CD8-positive, alpha-beta memory T cell (primary cell): ENCODE data around the gene SPRR5. TPM values are rescaled to one million over a fixed set of nuclear protein-coding genes. Genes with fewer than 3 reads are reported as not detected.

ENCODE experiments used
- CTCF ChIA-PET: fragments of 350-600 bp; sonication (Branson Sonifier 250); formaldehyde crosslinking; loops from one replicate; lab custom pipeline; 2021; ENCODE audit warnings: antibody characterized with exemption; lab: Charles Lee
- POLR2A ChIA-PET: fragments of 350-600 bp; sonication (Branson Sonifier 250); formaldehyde crosslinking; loops from one replicate; lab custom pipeline; 2021; ENCODE audit warnings: antibody characterized with exemption; lab: Charles Lee
- DNase-seq, 5 donors: peaks; one replicate each; pipeline versions ENCODE4 v3.0.0 to v3.0.0-alpha.2; 2020 to 2022; ENCODE audit warnings: mixed read lengths in 1 of 5
- H3K27ac ChIP-seq: one replicate; pipeline ENCODE4 v1.7.0; 2013; ENCODE audit warnings: low read depth, mild to moderate bottlenecking, low read length, moderate library complexity
- H3K27me3 ChIP-seq: 2 replicates; pipeline ENCODE4 v1.7.0; 2013; ENCODE audit warnings: low read length, mild to moderate bottlenecking; ENCODE audit not compliant: insufficient read depth, poor library complexity, severe bottlenecking
- H3K36me3 ChIP-seq: 2 replicates; pipeline ENCODE4 v1.7.0; 2013; ENCODE audit warnings: mild to moderate bottlenecking, low read length, moderate library complexity; ENCODE audit not compliant: insufficient read depth
- H3K4me1 ChIP-seq: 2 replicates; pipeline ENCODE4 v1.7.0; 2013; ENCODE audit warnings: mild to moderate bottlenecking, low read length, moderate library complexity; ENCODE audit not compliant: insufficient read depth
- H3K4me3 ChIP-seq: 2 replicates; pipeline ENCODE4 v1.7.0; 2013; ENCODE audit warnings: mild to moderate bottlenecking, low read length
- H3K9me3 ChIP-seq: 2 replicates; pipeline ENCODE4 v1.7.0; 2013; ENCODE audit warnings: mild to moderate bottlenecking, low read length
- H3K27ac Mint-ChIP-seq, 8 donors: one replicate each; pipeline ENCODE4 v1.8.0; 2020 to 2021; ENCODE audit warnings: mixed read lengths in 8 of 8, mild to moderate bottlenecking in 6 of 8, inconsistent platforms in 3 of 8, moderate library complexity in 3 of 8
- H3K27me3 Mint-ChIP-seq, 2 donors: one replicate each; pipeline ENCODE4 v1.8.0; 2020 to 2021; ENCODE audit warnings: mixed read lengths in 2 of 2, mild to moderate bottlenecking in 1 of 2, moderate library complexity in 1 of 2
- H3K36me3 Mint-ChIP-seq, 3 donors: one replicate each; pipeline ENCODE4 v1.8.0; 2020 to 2021; ENCODE audit warnings: mixed read lengths in 3 of 3, inconsistent platforms in 1 of 3, mild to moderate bottlenecking in 1 of 3
- H3K4me1 Mint-ChIP-seq, 3 donors: one replicate each; pipeline ENCODE4 v1.8.0; 2020 to 2021; ENCODE audit warnings: mixed read lengths in 3 of 3, inconsistent platforms in 1 of 3, mild to moderate bottlenecking in 1 of 3
- H3K4me3 Mint-ChIP-seq, 7 donors: one replicate each; pipeline ENCODE4 v1.8.0; 2020 to 2021; ENCODE audit warnings: mixed read lengths in 7 of 7, mild to moderate bottlenecking in 6 of 7, moderate library complexity in 4 of 7, inconsistent platforms in 2 of 7
- H3K9me3 Mint-ChIP-seq, 5 donors: one replicate each; pipeline ENCODE4 v1.8.0; 2020 to 2022; ENCODE audit warnings: mixed read lengths in 5 of 5, mild to moderate bottlenecking in 3 of 5, moderate library complexity in 2 of 5, inconsistent platforms in 1 of 5
- polyA plus RNA-seq: library from polyadenylated mRNA; unstranded; fragments of 300-500 nt; fragmentation: Illumina TruSeq; gene quantifications from one replicate; pipeline ENCODE4 v1.2.3, GENCODE V29; 2021
- total RNA-seq, 2 experiments: library from RNA; stranded (reverse); gene quantifications; one replicate each; pipeline ENCODE4 v1.2.3, GENCODE V29; 2021

The SPRR5 gene
- total RNA-seq, result not detected
- not detected for polyA plus RNA-seq

DNA sequence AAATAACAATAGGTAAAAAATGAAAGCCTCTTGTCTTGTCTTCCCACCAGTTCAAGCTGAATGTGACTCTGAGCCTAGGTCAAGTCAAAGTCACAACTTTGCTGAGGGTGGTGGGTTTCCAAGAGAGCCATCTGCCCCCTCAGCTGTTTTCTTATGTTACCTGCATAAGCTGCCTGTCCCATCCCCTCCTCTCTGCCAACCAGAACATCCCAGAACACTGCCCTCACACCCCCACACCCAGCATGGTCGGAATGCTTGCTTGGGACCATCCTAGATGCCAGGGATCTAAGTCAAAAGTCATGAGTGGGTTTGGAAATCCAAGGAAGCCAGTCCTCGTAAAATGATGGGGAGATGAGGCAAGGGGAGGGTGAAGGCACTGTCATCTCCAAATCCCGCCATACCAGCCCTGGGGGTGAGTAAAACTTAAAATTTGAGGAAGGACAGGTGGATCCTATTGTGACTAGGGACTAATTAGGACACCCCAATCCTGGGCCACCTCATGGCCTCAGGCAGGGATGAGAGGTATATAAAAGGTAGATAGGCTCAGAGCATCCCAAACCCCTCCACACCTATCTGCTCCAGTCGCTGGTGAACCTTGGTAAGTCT, at the start of gene SPRR5:
TSS of gene SPRR5 (plus strand) at position 556 of the 606 bp plus-strand sequence. CDS start 1,349 bp downstream, outside the sequence.
- Histone ChIP-seq H3K4me1 (no peaks in the 10 kb centered on the region), H3K9me3 (no peaks in the 10 kb centered on the region), H3K27me3 (no peaks in the 10 kb centered on the region), H3K4me3 (no peak within 1 kb of the TSS), H3K36me3 (no peaks in the 10 kb centered on the region), H3K27ac (no peak within 1 kb of the TSS)
- POLR2A ChIA-PET, result no interaction called here
- H3K27ac Mint-ChIP-seq, result no peak within 1 kb of the TSS
- no peaks in the 10 kb centered on the region for H3K36me3 Mint-ChIP-seq
- CTCF ChIA-PET, result no interaction called here
- H3K4me3 Mint-ChIP-seq, result no peak within 1 kb of the TSS
- DNase-seq, result no peak
- no peaks in the 10 kb centered on the region for H3K4me1 Mint-ChIP-seq
- no peaks in the 10 kb centered on the region for H3K9me3 Mint-ChIP-seq
- peaks cover 10 to 19% of the 10 kb centered on the region in 2 donors for H3K27me3 Mint-ChIP-seq

DNA sequence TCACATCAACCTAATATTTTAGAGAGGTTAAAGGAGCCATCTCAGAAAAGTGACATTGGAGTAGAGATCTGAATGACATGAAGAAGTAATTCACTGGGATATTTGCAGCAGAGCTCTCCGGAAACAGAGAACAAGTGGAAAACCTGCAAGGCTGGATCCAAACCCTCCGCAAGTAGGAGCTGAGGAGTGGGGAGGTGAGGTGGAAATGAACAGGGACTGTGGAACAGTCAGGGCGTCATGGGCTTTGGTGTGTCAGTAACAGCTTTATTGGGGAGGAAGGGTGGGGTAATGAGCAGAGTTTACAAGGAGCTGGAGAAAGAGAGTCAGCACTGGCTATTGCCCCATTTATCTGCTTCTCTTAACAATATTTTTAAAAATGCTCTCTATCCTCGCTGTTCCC, 48.0 kb upstream of the SPRR5 start:
- no peaks in the 10 kb centered on the region for H3K4me1 ChIP-seq
- H3K4me3 Mint-ChIP-seq, result no peak overlapping the region
- peak overlapping the region in 1 of 8 donors; percentile 72 for H3K27ac Mint-ChIP-seq
- H3K27me3 ChIP-seq, result no peaks in the 10 kb centered on the region
- H3K27me3 Mint-ChIP-seq, result peaks cover 15 to 65% of the 10 kb centered on the region in 2 donors
- H3K36me3 Mint-ChIP-seq, result no peaks in the 10 kb centered on the region
- no peak overlapping the region for H3K4me3 ChIP-seq
- ChIA-PET POLR2A (no interaction called here), CTCF (no interaction called here)
- no peak overlapping the region for H3K27ac ChIP-seq
- H3K36me3 ChIP-seq, result no peaks in the 10 kb centered on the region
- no peak for DNase-seq
- peaks cover 0 to 3% (median 0%) of the 10 kb centered on the region in 5 donors for H3K9me3 Mint-ChIP-seq
- no peaks in the 10 kb centered on the region for H3K9me3 ChIP-seq
- no peaks in the 10 kb centered on the region for H3K4me1 Mint-ChIP-seq

GRCh38 chr1:152899883-152900282, 47.1 kb upstream of the SPRR5 start:
- Histone ChIP-seq H3K9me3 (no peaks in the 10 kb centered on the region), H3K36me3 (no peaks in the 10 kb centered on the region), H3K4me3 (no peak overlapping the region), H3K27ac (no peak overlapping the region), H3K4me1 (no peaks in the 10 kb centered on the region), H3K27me3 (no peaks in the 10 kb centered on the region)
- ChIA-PET POLR2A (no interaction called here), CTCF (no interaction called here)
- H3K27ac Mint-ChIP-seq, result no peak overlapping the region
- H3K27me3 Mint-ChIP-seq, result peaks cover 15 to 61% of the 10 kb centered on the region in 2 donors
- no peaks in the 10 kb centered on the region for H3K9me3 Mint-ChIP-seq
- H3K4me1 Mint-ChIP-seq, result no peaks in the 10 kb centered on the region
- H3K4me3 Mint-ChIP-seq, result no peak overlapping the region
- no peaks in the 10 kb centered on the region for H3K36me3 Mint-ChIP-seq
- DNase-seq, result no peak

DNA sequence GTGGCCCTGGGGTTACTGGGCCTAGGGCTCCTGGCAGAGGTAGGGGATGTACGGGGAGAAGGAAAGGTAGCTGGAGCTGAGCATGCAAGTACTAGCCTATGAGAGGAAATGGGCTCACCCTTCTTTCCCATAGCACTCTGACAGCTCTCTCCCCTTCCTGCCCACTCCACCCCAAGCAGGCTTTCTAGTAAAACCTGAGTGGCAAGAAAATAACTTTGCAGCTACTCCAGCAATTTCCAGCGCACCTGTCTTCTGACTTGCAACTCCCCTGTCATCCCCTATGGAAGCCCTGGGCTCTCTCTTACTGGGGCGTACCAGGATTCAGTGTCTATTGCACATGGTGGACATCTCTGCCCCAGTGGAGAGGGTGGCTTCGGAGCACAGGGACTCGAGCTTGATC, 45.4 kb upstream of the SPRR5 start:
- POLR2A ChIA-PET, result no interaction called here
- no peaks in the 10 kb centered on the region for H3K4me1 Mint-ChIP-seq
- DNase-seq, result no peak

GRCh38 chr1:152902636-152903035, 44.4 kb upstream of the SPRR5 start:
- Mint-ChIP-seq H3K27ac (no peak overlapping the region), H3K4me1 (no peaks in the 10 kb centered on the region), H3K9me3 (no peaks in the 10 kb centered on the region), H3K36me3 (no peaks in the 10 kb centered on the region), H3K4me3 (no peak overlapping the region), H3K27me3 (peaks cover 9 to 55% of the 10 kb centered on the region in 2 donors)
- Histone ChIP-seq H3K4me3 (no peak overlapping the region), H3K27ac (no peak overlapping the region), H3K9me3 (no peaks in the 10 kb centered on the region), H3K4me1 (no peaks in the 10 kb centered on the region), H3K36me3 (no peaks in the 10 kb centered on the region), H3K27me3 (peaks cover 3% of the 10 kb centered on the region)
- no peak for DNase-seq
- POLR2A ChIA-PET, result no interaction called here
- CTCF ChIA-PET, result no interaction called here

More for the DNA sequence above, 45.4 kb upstream of the SPRR5 start:
- no peaks in the 10 kb centered on the region for H3K27me3 ChIP-seq
- peaks cover 14 to 59% of the 10 kb centered on the region in 2 donors for H3K27me3 Mint-ChIP-seq
- no peak overlapping the region for H3K27ac Mint-ChIP-seq
- no peak overlapping the region for H3K27ac ChIP-seq
- no peaks in the 10 kb centered on the region for H3K36me3 Mint-ChIP-seq
- CTCF ChIA-PET, result no interaction called here
- H3K36me3 ChIP-seq, result no peaks in the 10 kb centered on the region
- no peak overlapping the region for H3K4me3 ChIP-seq
- H3K9me3 Mint-ChIP-seq, result no peaks in the 10 kb centered on the region
- no peaks in the 10 kb centered on the region for H3K9me3 ChIP-seq
- no peak overlapping the region for H3K4me3 Mint-ChIP-seq
- no peaks in the 10 kb centered on the region for H3K4me1 ChIP-seq

GRCh38 chr1:152904688-152905440, 42.1 kb upstream of the SPRR5 start:
- Mint-ChIP-seq H3K27ac (peak overlapping the region in 2 of 8 donors; percentile 62 to 70), H3K9me3 (no peaks in the 10 kb centered on the region), H3K36me3 (no peaks in the 10 kb centered on the region), H3K27me3 (peaks cover 22 to 65% of the 10 kb centered on the region in 2 donors), H3K4me3 (no peak overlapping the region), H3K4me1 (no peaks in the 10 kb centered on the region)
- Histone ChIP-seq H3K27ac (no peak overlapping the region), H3K9me3 (no peaks in the 10 kb centered on the region), H3K4me3 (no peak overlapping the region), H3K4me1 (no peaks in the 10 kb centered on the region), H3K36me3 (no peaks in the 10 kb centered on the region), H3K27me3 (peaks cover 3% of the 10 kb centered on the region)
- POLR2A ChIA-PET, result no interaction called here
- DNase-seq, result no peak
- CTCF ChIA-PET, result no interaction called here

DNA sequence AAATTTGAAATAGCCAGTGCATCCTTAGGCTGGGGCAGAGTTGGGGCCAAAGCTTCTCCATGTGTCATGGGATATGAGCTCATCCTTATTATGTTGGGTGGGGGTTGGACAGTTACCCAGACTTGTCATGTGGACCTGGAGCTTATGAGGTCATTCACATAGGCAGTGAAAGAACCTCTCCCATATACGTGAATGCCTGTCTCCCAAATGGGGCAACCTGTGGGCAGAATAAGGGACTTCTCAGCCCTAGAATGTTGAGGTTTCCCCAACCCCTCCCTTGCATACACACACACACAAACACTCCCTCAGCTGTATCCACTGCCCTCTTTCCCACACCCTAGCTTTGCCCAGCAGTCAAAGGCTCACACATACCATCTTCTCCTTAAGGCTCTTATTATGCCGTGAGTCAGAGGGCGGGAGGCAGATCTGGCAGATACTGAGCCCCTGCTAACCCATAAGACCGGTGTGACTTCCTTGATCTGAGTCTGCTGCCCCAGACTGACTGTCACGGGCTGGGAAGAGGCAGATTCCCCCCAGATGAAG, 40.9 kb upstream of the SPRR5 start:
- Mint-ChIP-seq H3K9me3 (no peaks in the 10 kb centered on the region), H3K27ac (peak overlapping the region in 5 of 8 donors; percentile 24 to 86 (median 64)), H3K36me3 (no peaks in the 10 kb centered on the region), H3K4me3 (peak overlapping the region in 3 of 7 donors; percentile 20 to 22 (median 21)), H3K4me1 (no peaks in the 10 kb centered on the region), H3K27me3 (peaks cover 18 to 56% of the 10 kb centered on the region in 2 donors)
- POLR2A ChIA-PET, result no interaction called here
- no peaks in the 10 kb centered on the region for H3K9me3 ChIP-seq
- H3K36me3 ChIP-seq, result no peaks in the 10 kb centered on the region
- H3K27ac ChIP-seq, result no peak overlapping the region
- no peak for DNase-seq
- peaks cover 3% of the 10 kb centered on the region for H3K27me3 ChIP-seq
- H3K4me3 ChIP-seq, result no peak overlapping the region
- no peaks in the 10 kb centered on the region for H3K4me1 ChIP-seq
- CTCF ChIA-PET, result no interaction called here
